Stimulated activated CD8-positive, alpha-beta memory T cell treated with anti-CD3 and anti-CD28 coated beads, Interleukin-15, amount 100 ng/mL, for 4 hours (primary cell): ENCODE measurements around the gene HHAT.

Source experiments
- DNase-seq, 2 donors: peaks; one replicate each; pipeline ENCODE4 v3.0.0-alpha.2; 2020; ENCODE audit warnings: low read depth in 2 of 2

The HHAT gene

DNA sequence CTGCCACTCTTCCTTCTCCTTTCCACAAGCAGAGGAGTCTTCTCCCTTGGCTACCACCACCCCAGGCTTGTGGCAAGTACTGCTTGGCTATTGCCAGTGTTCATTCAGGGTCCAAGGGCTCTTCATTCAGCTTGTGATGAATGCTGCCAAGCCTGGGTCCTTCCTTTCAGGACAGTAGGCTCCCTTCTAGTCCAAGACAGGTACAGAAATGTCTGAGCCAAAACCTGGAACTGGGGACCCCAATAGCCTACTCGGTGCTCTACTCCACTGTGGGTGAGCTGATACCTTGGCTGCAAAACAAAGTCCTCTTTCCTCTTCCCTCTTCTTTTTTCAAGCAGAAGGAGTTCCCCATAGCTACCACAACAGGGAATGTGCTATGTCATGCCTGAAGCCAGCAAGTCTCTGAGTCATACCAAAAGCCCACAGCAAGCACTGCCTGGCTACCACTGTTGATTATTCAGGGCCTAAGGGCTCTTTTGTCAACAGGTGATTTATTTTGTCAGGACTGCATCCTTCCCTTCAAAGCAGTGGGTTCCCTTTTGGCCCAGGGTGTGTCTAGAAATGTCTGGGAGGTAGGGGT lies 268.9 kb downstream of the HHAT start:
- no peak for DNase-seq

DNA sequence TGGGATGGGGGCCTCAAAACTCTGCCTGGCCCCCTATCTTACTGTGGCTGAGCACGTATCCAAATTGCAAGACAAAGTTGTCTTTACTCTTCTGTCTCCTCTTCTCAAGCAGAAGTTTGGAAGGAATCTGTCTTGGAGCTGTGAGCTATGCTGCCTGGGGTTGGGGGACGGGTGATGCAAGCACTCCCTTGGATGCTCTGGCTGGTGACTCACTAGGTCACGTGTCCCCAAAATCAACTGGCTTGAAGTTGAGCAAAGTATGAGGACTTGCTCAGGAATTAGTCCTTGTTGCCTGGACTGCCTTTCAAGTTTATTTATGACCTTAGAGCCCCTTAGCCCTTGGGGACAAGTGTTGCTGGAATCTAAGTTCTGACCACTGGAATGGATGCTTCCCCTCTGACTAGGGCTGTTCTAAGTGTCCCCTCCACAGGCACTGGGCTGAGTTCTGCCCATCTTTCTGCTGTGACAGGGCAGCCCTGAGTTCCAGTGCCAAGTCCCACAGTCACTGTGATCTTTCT lies 269.5 kb downstream of the HHAT start:
- DNase-seq = no peak

DNA sequence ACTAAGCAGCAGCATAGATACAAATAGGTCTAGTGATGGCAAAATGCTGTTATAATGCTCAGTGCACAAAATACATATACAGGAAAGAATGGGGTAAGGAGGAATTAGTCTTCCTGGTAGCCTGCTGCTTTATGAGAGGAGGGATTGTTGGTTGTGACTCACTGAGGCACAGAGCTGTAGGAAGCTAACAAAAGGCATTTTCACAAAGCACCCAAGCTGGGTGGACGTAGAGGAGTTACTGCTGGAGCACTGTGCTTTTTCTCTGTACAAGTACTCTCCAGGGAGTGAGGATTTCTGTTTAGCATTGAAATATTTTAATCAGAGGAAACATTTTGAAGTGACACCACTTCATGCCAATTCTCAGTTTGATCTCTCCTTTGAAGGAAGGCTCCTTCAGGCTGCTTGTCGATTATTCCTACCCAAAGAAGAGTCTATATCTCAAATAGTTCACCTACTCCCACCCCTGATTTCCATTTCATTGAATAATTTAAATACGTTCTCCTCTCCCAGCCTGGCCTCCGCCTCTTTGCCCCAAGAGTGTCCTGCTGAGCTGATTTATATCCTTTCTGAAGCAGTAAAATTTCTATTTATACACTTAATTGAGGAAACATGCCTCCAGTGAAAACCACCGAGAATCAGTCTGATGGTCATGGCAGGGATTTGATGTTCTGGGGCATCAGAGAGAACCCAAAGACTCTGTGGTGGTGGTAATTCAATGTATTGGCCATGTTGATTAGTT lies 271.9 kb downstream of the HHAT start:
- no peak for DNase-seq

DNA sequence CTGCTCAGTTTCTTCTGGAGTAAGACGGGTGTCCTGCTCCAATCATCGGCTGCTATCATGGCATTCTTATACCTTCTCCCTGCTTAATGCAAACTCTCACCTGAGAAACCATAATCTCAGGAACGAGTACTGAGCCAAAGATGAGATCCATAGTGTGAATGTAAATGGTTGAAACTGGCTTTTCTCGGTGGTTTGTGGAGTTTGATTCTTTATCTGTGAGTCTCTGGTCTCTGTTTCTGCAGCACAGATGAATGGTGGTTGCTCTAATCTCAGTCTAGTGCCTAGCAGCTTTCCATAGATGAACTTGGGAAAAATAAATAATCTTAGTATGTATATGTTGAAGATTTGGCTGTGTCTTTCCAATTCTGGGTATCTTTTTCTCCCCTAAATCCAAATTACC lies 274.4 kb downstream of the HHAT start:
- no peak for DNase-seq

GRCh38 chr1:210605099-210605498 lies 276.4 kb downstream of the HHAT start:
- DNase-seq = no peak

DNA sequence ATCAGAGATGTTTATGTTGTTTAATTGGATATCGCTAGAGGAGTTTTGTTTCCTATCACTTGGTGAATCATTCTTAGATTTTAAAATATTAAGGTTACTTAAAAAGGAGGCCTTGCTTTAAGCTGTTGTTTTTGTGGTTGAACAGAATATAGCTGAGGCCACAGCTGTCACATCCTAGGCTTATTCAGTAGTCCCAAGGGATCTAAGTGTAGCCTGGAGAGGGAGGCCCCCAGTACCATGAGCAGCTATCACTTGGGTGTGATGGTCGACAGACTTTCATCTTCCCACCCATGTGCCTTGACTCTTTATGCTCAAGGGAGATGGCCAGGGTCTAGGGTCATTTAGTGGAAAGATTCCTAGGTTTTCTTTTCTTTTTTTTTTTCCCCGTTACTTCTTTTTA lies 278.7 kb downstream of the HHAT start:
- DNase-seq = no peak

DNA sequence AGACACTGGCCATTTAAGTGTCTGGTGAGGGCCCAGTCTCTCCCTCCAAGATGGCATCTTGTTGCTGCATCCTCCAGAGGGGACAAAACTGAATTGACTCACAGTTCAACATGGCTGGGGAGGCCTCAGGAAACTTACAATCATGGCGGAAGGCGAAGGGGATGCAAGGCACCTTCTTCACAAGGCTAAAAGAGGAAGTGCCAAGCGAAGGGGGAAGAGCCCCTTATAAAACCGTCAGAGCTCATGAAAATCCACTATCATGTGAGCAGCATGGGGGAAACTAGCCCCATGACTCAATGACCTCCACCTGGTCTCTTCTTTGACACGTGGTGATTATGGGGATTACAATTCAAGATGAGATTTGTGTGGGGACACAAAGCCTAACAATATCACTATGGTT lies 280.1 kb downstream of the HHAT start:
- DNase-seq = no peak

DNA sequence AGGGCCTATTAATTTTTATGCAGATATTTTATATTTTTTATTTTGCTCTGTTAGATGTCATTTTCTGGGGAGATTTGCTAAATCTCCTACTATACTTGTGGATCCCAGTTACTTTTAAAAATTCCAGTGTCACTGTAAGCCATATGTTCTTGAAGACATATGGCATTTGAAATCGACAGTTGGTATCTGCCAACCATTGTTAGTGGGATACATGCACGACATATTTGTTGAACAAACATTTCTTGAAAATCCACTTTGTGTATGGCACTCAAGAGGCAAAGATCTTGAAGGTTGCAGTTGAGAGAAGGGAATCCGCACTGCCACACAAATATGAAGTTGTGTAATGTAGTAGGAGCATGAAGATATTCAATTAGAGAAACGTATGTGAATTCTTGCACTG lies 287.7 kb downstream of the HHAT start:
- no peak for DNase-seq

GRCh38 chr1:210617293-210617692 lies 288.6 kb downstream of the HHAT start:
- DNase-seq = no peak

DNA sequence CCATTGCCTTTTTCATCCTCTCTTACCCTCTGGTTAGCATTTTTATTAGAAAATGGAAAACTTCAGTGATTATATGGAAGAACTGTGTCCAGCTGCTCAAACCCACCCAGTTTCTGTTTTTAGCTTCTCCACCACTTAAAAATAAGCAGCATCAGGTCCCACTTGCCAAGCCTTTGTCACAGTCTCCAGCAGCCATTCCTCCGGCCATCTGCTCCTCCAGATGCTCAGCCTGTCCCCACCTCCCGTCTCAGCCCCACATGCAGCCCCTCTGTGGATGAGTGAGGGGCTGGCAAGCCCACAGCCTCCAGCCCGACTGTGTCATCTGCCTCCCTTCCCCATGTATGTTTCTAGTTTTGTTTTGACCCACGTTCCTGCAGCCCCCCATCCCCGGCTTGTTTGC lies 289.7 kb downstream of the HHAT start:
- no peak for DNase-seq

DNA sequence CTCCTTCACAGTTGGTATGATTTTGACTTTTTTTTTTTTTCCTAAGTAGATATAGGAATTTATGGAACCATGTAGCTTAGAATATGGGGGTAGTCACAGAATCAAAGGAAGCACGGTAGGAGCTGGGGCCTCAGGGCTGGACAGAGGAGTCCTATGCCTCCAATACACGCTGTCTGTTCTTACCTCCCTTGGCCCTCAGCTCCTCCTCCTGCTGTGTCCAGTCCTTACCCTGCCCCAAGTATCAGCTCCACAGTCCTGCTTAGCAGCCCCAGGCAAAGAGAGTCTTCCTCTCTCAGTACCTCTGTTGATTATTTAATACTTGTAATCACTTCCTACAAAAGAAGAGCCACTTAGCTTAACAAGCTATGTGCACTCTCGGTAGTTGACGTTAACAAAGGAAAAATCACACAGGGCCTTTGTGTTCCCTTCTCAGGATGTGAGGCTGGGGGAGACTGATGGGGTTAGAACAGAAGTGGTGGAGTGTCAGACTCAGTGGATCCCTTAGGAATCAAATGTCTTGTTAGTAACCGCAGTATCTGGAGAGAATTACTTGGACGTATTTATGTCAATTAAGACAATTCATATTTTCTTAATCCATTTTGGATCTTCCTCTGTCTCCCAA lies 292.3 kb downstream of the HHAT start:
- no peak for DNase-seq

GRCh38 chr1:210621712-210622111 lies 293.0 kb downstream of the HHAT start:
- no peak for DNase-seq

- no peak for DNase-seq
Measured at GRCh38 chr1:210624722-210625121, 296.0 kb downstream of the HHAT start.

GRCh38 chr1:210625715-210626114 lies 297.0 kb downstream of the HHAT start:
- DNase-seq = no peak

DNA sequence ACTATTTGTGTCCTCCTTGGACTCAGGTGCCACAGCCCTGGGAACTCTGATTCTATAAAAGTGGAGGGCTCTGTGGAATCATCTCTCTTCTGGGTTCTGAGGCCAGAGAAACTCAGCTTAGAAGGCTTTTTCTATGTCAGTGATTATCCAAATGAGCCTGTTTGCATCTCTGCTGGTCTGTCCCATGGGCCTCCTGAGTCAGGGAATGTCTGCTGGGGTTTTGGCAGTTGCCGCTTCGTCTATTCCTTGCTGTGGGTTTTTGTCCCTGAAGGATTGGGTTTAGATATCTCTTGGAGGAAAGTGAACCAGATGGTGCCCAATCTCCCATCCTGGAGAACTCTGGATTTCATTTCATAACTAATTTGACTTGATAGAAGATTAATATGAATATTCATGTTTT lies 297.6 kb downstream of the HHAT start:
- no peak for DNase-seq

DNA sequence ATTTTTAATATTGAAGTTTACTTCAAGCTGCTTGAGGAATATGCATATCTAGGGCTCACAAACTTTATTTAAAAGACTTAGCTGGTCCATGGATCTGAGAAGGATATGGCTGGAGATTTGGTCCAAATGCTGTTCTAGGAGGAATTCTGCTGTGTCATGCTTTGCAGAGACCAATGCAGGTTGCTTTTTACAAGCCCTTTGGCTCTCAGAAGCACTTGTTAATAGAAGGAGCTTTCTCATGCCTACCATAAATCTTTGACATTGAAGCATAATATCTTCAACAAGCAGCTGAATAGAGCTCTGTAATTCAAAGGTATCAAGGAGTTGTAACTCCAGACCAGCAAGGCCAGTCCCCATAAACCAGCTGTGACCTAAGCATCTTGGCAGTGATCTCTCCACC lies 299.1 kb downstream of the HHAT start:
- DNase-seq = no peak

DNA sequence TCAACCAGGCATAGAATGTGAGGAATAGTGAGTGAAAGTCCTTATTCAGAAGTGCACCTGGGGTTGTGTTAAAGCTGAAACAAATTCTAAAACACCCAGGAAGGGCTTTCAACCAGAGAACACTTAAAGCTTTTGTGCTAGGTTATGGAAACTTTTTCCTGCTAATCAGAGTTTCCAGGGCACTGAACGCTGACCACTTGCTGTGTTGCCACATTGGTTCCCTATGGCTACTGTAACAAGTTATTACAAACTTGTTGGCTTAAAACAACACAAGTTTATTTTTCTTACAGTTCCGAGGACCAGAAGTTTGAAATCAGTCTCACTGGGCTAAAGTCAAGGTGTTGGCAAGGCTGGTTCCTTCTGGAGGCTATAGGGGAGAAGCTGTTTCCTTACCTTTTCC lies 300.6 kb downstream of the HHAT start:
- no peak for DNase-seq

DNA sequence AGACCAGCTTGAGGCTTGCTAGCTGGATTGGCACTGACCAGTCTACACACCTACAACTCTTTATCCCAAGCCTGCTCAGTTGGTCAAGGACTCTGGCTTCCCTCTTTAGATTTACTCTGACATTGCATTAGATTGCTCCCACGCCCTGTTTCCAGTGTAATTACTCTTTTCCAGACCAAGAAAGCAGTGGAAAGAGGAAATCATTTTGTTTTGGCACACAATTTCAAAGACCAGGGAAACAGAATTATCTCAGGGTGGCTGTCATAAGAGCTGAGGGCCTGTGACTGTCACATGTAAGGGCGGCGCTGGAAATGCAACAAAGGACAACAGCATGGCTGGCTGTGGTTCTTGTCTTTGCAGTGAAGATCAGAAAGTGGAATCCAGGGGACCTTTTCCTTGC lies 302.7 kb downstream of the HHAT start:
- no peak for DNase-seq

DNA sequence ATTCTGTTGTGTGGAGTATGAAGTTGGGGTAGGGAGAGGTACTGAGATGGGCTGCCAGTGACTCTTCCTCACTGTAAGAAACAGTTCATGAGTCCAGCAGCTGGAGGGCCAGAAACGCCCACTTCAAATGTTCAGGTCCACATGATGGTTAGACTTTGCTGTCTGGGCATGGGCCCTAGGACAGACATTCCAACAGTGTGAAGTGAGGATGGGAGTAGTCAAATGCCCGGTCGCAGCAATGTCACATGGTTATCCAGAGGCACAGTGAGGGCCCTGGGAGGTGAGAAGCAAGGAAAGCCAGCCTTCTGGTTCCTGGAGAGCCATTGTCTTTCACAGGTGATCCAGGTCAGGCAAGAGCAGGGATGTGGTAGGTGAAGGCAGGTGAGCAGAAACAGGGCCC lies 304.4 kb downstream of the HHAT start:
- DNase-seq = no peak

- DNase-seq = no peak
Measured at GRCh38 chr1:210633636-210634035, 304.9 kb downstream of the HHAT start.

GRCh38 chr1:210635108-210635507 lies 306.4 kb downstream of the HHAT start:
- DNase-seq = no peak

DNA sequence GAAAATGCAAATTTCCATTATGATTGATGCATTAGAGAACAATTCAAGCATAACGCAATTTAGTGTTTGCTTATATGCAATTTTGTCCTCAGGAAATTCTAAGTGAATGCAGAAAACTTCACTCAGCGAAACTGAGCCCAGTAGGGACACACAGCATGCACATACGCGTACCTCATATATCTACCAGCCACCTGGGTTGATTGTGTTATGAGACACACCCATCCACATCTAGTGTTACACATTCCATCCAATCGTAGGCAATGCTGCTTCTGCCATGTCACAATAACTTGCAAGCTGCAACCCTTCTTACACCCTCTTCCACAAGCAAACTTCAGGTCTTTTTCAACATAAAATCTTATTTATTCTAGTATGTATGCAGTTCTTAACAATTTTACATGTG lies 312.9 kb downstream of the HHAT start:
- no peak for DNase-seq

DNA sequence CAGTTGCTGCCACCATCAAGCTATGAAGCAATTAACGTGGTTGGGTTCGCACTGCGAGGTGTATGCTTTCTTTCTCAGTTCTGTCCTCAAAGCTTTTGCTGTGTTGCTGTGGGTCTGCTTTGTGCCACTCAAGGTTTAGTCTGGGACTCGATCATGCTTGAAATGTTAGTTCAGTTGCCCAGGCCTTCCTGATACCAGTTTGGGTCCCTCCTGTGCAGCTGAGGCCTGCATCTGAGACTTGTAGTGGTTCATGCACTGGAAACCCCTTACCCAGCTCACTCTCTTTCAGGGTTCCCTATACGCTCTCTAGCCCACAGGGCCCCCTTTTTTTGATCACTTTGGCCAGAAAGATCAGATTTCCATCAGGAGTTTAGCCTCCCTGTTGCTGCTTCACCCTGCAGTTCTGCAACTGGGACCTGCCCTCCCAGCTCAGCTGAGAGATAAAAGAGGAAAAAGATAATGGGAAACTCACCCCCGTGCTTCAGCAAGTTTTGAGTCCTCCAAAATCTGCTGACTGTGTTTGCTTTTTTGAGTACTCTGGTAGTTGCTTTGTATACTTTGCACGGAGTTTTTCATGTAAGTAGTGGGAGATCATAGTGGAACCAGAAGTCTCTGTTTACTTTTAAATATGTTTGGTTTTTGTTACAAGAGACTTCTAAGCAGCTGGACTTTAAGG lies 317.0 kb downstream of the HHAT start:
- DNase-seq = no peak
